PFSK-1 (cell line): ENCODE data around the gene TEX22.

Source experiments
- FOXP2 ChIP-seq: optimal IDR thresholded peaks from 2 replicates; pipeline ENCODE3; 2011; ENCODE audit warnings: borderline replicate concordance, control low read depth, inconsistent platforms; ENCODE audit not compliant: insufficient read depth; ENCODE audit errors: extremely low read length, extremely low read depth
- POLR2AphosphoS5 ChIP-seq: IDR thresholded peaks from 2 replicates; pipeline ENCODE4 v1.6.1; 2012; ENCODE audit warnings: low read depth, mild to moderate bottlenecking, control low read depth, low read length, moderate library complexity
- SIN3A ChIP-seq: IDR thresholded peaks from 2 replicates; pipeline ENCODE4 v1.6.1; 2012; ENCODE audit warnings: mild to moderate bottlenecking, low read length, moderate library complexity, borderline replicate concordance; ENCODE audit not compliant: insufficient read depth
- TAF1 ChIP-seq: IDR thresholded peaks from 2 replicates; pipeline ENCODE4 v1.6.1; 2012; ENCODE audit warnings: low read length, control low read depth, borderline replicate concordance; ENCODE audit not compliant: insufficient read depth
- TF ChIP-seq, protein P1 (sequence below), 2 experiments: IDR thresholded peaks; 2 replicates each; pipeline versions ENCODE4 v1.6.1 to v1.8.0; 2011 to 2012; ENCODE audit warnings: low read depth in 2 of 2, low read length in 2 of 2, control low read depth in 1 of 2, inconsistent platforms in 1 of 2, mild to moderate bottlenecking in 1 of 2, moderate library complexity in 1 of 2; ENCODE audit not compliant: insufficient read depth in 1 of 2

TEX22 gene

DNA sequence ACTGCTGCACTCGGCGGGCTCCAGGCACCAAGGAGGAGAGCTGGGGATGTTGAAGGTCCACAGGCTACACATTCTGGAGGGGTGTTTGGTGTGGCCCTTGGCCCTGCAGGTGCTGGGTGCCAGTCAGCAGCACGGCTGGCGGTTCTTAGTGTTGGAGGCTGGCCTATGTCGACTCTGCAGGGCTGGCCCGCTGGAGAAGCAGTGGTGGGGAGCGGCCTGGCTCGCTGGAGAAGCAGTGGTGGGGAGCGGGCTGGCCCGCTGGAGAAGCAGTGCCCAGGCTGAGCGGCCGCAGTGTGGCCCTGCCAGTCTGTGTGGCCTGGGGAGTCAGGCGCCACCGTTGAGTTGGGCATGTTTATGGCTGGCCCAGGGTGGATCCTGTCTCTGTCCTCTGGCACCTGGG is 48.6 kb downstream of the TEX22 start:
- no peak for TF ChIP-seq FOXP2
- TF ChIP-seq SIN3A = no peak
- no peak for TF ChIP-seq TAF1
- TF ChIP-seq POLR2AphosphoS5 = no peak
- TF ChIP-seq, protein P1, sequence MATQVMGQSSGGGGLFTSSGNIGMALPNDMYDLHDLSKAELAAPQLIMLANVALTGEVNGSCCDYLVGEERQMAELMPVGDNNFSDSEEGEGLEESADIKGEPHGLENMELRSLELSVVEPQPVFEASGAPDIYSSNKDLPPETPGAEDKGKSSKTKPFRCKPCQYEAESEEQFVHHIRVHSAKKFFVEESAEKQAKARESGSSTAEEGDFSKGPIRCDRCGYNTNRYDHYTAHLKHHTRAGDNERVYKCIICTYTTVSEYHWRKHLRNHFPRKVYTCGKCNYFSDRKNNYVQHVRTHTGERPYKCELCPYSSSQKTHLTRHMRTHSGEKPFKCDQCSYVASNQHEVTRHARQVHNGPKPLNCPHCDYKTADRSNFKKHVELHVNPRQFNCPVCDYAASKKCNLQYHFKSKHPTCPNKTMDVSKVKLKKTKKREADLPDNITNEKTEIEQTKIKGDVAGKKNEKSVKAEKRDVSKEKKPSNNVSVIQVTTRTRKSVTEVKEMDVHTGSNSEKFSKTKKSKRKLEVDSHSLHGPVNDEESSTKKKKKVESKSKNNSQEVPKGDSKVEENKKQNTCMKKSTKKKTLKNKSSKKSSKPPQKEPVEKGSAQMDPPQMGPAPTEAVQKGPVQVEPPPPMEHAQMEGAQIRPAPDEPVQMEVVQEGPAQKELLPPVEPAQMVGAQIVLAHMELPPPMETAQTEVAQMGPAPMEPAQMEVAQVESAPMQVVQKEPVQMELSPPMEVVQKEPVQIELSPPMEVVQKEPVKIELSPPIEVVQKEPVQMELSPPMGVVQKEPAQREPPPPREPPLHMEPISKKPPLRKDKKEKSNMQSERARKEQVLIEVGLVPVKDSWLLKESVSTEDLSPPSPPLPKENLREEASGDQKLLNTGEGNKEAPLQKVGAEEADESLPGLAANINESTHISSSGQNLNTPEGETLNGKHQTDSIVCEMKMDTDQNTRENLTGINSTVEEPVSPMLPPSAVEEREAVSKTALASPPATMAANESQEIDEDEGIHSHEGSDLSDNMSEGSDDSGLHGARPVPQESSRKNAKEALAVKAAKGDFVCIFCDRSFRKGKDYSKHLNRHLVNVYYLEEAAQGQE (IDR thresholded peaks at IDR 0.05; ENCODE audit: insufficient read depth in 1 of 2, low read depth in 2 of 2, low read length in 2 of 2) = no peak

DNA sequence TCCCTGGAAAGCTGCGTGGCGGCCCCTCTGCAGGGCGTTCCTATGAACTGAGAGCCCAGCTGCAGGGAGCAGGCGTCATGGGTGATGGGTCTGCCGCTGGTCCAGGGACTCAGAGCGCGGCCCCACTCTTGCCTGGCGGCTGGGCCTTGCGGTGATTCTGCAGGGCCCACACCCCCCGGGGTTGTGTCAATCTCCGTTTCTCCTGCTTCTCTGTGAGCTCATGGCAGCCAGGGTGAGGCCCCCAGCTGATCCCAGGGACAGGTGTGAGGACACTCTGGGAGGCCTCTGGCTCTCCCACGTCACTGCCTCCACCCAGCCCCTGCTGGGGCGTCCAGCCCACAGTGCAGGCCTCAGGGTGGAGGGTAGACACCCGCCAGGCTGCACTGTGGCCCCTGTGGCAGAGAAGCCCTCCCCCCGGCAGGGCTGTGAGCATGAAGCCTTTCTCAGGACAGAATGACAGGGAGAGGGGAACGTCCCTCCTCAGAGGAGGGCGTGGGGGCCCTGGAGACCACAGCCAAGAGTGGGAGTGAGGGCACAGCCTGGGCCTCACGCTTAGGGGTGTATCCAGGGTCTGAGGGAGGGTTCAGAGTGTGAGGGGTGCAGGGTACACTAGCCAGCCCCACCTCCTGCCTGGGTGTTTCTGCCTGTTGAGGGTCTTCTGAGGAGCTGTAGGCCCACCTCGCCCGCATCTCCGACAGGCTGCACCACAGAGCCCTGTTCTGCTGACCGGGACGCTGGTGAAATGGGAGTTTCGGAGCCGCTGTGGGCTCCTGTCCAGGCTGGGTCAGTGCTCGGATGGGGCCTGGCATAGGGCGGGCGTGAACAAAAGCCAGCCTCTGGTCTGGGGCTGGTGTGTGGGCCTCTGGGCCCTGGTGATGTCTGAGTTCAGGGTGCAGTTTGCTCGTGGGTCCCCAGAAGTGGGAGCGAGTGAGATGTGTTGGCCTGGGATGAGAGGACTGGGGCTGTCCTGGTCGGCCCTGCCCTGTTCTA is 49.6 kb downstream of the TEX22 start:
- TF ChIP-seq POLR2AphosphoS5 = no peak

DNA sequence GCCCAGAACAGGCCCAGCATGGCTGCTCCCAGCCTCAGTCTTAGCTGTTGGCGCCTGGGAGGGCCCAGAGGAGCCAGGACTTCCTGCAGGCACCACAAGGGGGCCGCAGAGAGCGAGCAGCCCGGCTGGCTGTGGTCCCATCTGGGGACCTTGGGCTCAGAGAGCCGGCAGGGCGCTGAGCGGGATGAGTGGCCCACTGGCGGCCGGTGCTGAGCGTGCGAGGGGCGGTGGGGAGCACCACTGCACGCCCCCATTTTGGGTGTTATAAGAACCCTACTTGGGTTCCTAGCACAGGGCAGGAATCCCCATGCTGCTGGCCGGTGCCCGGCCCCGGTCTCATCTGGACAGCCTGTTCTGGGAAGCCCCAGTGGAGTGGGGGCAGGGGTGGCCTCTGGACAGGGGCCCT is 50.4 kb downstream of the TEX22 start:
- TF ChIP-seq FOXP2 (peak; percentile 22), SIN3A (no peak)

DNA sequence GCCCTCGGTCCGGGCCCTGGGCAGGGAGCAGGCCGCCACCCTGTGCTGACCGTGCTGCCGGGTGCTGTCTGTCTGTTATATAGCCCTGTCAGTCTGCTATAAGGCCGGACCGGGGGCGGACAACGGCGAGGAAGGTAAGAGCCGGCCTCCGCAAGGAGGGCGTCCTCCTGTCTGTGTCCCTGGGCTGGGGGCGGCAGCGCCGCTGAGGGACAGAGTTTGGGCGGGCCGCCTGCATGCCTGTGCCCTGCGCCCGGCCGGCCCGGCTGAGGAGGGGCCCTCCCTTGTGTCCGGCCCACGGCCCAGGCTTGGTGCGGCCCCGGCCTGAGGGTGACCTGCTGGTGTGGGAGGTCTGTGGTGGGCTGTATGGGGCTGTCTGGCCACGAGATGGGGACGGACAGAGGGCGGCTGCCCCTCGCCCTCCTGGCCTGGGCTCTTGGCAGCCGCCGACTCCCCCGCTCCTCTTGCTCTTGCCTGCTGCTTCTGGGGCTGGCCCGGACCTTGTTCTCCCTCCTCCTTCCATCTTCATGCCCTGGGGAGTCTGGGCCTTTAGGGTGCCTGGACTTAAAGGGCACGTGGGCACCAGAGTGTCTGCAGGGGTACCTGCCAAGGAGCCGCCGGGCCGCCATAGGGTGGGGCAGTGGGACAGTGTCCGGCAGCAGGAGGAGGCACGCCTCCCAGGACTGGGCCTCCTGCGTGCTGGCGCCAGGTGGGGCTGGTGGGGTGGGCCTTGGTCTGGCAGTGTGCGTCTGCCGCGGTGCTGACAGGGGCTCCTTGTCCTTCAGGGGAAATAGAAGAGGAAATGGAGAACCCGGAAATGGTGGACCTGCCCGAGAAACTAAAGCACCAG is 51.2 kb downstream of the TEX22 start:
- TF ChIP-seq, protein P1 (IDR thresholded peaks at IDR 0.05; ENCODE audit: insufficient read depth in 1 of 2, low read depth in 2 of 2, low read length in 2 of 2) = no peak
- no peak for TF ChIP-seq POLR2AphosphoS5
- TF ChIP-seq SIN3A = no peak
- no peak for TF ChIP-seq FOXP2
- TF ChIP-seq TAF1 = no peak

DNA sequence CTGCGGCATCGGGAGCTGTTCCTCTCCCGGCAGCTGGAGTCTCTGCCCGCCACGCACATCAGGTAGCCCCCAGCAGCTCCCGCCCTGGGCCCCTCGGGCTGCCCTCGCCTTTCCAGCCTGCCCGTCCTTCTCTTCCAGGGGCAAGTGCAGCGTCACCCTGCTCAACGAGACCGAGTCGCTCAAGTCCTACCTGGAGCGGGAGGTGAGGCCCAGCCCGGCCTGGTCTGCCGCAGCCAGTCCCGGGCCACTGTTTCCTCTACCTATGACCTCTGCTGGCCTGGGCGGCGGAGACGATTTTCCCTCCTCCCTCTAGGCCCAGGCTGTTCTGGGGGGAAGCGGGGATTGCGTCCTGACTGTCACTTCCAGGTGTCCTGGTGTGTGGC is 51.8 kb downstream of the TEX22 start:
- no peak for TF ChIP-seq FOXP2
- TF ChIP-seq, protein P1 (IDR thresholded peaks at IDR 0.05; ENCODE audit: insufficient read depth in 1 of 2, low read depth in 2 of 2, low read length in 2 of 2) = no peak
- TF ChIP-seq TAF1 = no peak
- TF ChIP-seq SIN3A = no peak
- no peak for TF ChIP-seq POLR2AphosphoS5
